ENCODE results near the gene SLC35F1.

The SLC35F1 gene

DNA sequence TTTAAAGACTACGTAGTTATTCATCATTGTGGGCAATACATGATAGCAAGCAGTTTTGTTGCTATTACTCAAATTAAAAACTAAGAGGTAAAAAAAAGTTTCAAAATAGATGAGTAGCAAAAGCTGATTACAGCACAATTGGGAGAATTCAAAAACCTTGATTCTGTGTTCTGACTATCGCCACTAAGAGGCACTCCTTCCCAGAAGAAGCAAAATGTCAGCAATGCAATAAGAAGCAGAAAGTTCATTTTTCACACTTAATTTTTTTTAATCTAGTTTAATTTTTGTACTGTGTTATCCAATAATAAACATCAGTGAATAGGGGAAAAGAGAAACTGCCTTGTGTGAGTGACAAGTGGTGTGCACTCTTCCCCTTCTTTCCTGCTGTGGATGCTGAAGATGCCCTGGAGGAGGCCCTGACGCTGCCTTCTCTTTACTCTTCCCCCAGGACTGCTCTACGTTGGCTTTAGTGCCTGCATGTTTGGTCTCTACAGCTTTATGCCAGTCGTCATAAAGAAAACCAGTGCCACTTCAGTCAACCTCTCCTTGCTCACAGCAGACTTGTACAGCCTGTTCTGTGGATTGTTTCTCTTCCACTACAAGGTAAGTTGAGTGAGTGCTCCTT is 377.8 kb downstream of the SLC35F1 start:
- TF ChIP-seq, protein P1, sequence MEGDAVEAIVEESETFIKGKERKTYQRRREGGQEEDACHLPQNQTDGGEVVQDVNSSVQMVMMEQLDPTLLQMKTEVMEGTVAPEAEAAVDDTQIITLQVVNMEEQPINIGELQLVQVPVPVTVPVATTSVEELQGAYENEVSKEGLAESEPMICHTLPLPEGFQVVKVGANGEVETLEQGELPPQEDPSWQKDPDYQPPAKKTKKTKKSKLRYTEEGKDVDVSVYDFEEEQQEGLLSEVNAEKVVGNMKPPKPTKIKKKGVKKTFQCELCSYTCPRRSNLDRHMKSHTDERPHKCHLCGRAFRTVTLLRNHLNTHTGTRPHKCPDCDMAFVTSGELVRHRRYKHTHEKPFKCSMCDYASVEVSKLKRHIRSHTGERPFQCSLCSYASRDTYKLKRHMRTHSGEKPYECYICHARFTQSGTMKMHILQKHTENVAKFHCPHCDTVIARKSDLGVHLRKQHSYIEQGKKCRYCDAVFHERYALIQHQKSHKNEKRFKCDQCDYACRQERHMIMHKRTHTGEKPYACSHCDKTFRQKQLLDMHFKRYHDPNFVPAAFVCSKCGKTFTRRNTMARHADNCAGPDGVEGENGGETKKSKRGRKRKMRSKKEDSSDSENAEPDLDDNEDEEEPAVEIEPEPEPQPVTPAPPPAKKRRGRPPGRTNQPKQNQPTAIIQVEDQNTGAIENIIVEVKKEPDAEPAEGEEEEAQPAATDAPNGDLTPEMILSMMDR (conservative IDR thresholded peaks at IDR 0.05) = peak; percentile 73
- no peak overlapping the region; the same call in 1 of the 2 replicates for H3K27ac ChIP-seq

DNA sequence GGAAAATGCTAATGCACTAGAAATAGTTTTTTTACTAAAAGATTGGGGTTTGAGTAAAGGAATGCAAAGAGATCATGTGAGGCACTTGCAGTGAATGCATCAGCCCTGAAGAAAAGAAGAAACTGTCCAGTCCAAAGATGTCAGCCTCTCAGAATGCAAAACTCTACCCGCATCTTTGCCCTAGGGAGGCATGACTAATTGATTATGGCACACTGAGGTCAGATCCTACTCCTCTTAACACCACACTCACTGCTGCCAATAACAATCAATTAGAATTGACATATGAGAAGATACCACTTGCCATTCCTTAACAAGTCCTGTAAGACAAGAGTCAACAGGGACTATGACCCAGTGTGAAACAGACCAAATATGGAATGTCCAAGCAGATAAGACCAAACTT is 378.7 kb downstream of the SLC35F1 start:
- TF ChIP-seq, protein P1 (conservative IDR thresholded peaks at IDR 0.05) = no peak
- no peak overlapping the region for H3K27ac ChIP-seq

DNA sequence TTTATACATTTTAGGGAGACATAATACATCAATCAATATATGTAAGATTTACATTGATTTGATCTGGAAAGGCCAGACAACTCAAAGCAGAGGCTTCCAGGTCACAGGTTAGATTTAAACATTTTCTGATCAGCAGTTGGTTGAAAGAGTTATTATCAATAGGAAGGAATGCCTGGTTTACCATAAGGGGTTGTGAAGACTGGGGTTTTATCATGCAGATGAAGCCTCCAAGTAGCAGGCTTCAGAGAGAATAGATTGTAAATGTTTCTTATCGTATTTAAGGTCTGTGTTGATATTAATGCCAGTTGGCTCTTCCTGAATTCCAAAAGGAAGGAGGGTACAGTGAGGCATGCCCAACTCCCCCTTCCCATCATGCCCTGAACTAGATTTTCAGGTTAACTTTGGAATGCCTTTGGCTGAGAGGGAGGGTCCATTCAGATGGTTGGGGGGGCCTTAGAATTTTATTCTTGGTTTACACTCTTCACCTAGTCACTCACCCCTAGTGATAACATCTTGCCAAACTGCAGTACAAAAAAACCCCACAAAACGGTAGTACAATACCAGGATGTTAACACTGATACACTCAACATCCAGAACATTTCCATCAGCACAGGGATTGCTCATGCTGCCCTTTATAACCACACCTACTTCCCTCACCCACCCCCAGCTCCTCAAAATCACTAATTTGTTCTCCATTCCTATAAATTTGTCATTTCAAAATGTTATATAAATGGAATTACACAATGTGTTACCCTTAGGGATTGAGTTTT is 381.5 kb downstream of the SLC35F1 start:
- H3K27ac ChIP-seq = no peak overlapping the region
- TF ChIP-seq, protein P1 (conservative IDR thresholded peaks at IDR 0.05) = peak; percentile 28

DNA sequence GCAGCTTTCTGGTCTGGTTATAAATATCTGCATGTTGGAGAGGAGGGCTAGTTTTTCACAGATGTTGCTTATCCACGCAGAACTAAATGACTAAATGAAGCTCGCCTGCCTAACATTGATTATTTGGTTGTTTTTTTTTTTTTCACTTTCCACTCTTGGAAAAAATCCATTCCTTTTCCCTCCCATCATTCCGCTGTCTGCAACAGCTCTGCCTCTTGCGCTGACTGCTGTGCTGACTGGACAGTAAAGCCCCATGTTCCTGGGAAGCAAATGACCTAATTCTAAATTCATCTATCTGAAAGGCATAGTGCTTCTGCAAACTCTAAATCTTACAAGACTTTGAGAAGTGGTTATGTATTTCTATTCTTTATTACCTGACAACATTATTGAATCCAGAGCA is 385.5 kb downstream of the SLC35F1 start:
- TF ChIP-seq, protein P1 (conservative IDR thresholded peaks at IDR 0.05) = no peak
- no peak overlapping the region for H3K27ac ChIP-seq

DNA sequence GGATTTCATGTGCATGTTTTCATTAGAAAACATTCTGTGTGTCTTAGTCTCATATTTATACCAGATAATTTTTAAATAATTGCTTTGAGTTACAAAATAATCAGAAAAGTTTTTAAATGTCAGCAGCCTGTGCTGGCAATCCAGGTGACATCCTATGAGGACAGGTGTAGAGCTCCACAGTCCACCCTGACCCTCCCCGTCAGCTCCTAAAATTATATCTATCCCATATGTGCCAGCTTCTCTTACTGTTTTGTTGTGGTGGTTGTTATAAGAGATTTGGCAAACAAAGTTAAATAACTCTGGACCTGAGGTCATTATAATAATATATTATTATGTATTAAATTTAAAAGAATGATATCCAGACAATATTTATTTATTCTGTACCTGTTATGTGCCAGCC is 387.8 kb downstream of the SLC35F1 start:
- TF ChIP-seq, protein P1 (conservative IDR thresholded peaks at IDR 0.05) = no peak
- no peak overlapping the region for H3K27ac ChIP-seq

DNA sequence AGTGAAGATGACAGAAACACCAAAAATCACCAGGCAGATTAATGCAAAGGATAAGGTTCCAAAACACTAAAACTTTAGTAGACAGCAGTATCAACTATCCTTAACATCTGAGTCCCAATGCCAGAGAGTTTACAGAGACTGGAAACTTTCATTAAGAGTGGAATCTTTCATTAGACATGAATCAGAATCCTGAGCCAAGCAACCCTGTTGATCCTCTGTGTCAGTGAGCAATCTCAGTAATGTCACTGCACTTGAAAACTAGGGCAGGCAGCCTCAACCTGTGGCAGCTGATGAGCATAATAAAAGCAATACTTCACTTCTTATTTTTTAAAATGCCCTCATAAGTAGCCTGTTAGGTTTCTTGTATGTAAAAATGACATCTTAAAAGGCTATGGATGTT is 388.3 kb downstream of the SLC35F1 start:
- TF ChIP-seq, protein P1 (conservative IDR thresholded peaks at IDR 0.05) = no peak
- H3K27ac ChIP-seq = no peak overlapping the region

DNA sequence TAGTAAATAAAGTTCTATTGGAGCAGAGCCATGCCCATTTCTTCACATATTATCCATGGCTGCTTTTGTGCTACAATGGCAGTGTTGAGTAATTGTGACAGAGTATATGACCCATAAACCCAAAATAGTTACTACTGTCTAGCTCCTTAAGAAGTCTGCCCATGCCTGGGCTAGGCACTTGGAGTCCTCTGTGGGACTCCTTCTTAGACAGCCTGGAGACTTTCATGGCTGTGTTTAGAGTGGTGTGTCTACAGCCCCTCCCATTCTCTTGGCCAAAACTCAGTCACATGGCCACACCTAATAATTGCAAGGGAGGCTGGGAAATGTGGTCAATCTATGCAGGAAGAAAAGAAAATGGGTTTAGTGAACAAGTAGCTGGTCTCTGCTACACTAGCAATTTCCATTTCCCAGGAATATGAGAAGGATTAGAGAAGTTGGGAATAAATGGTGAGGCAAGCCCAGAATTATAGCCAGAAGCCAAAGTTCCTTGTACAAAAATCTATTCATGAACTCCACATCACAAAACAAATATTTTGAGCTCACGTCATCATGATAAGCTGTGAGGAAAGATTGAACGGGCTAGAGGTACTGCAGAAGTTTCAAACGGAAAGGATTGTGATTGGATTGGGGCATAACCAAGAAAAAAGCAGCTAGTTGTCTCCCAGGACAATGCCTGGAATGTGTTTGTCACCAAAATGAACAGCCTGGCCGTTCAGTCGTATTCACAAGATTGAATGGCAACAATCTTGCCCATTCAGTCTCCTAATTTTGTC is 389.3 kb downstream of the SLC35F1 start:
- TF ChIP-seq, protein P1 (conservative IDR thresholded peaks at IDR 0.05) = no peak
- H3K27ac ChIP-seq = no peak overlapping the region
